Right hindlimb (tissue), 1 donor: ENCODE results near the gene DXO.
A peak's percentile ranks its signal among the peaks of the same experiment; 100 is the strongest.
"Not testable (repeated sequence)": the region's sequence is repeated elsewhere in the genome, so short reads cannot be mapped to it uniquely, and the experiment has no call there.

Source experiments
- DNase-seq: peaks from one replicate; pipeline ENCODE4 v3.0.0-alpha.2; 2018

The DXO gene

GRCh38 chr6:31979238-31979898 is 7.4 kb upstream of the DXO start:
- DNase-seq = no peak

GRCh38 chr6:31978831-31979230 is 6.9 kb upstream of the DXO start:
- DNase-seq = no peak

- DNase-seq = no peak
Observed at GRCh38 chr6:31977816-31978431, 6.0 kb upstream of the DXO start.

- not testable (repeated sequence) for DNase-seq
Observed at GRCh38 chr6:31976065-31976464, 4.1 kb upstream of the DXO start.

GRCh38 chr6:31972709-31973350 is 892 bp upstream of the DXO start:
- DNase-seq = no peak

GRCh38 chr6:31971279-31971992 is 502 bp downstream of the DXO start:
- DNase-seq = peak; percentile 42

- DNase-seq = no peak
Observed at GRCh38 chr6:31970604-31971271, 1.2 kb downstream of the DXO start.

GRCh38 chr6:31969712-31970603 is 2.0 kb downstream of the DXO start:
- DNase-seq = no peak

GRCh38 chr6:31968791-31969711 is 2.9 kb downstream of the DXO start:
- DNase-seq = no peak

GRCh38 chr6:31968326-31968725 is 3.6 kb downstream of the DXO start:
- DNase-seq = no peak

- DNase-seq = no peak
Observed at GRCh38 chr6:31967926-31968320, 4.0 kb downstream of the DXO start.

GRCh38 chr6:31966997-31967925 is 4.7 kb downstream of the DXO start:
- no peak for DNase-seq

GRCh38 chr6:31966506-31966905 is 5.4 kb downstream of the DXO start:
- no peak for DNase-seq

GRCh38 chr6:31965700-31966099 is 6.2 kb downstream of the DXO start:
- no peak for DNase-seq

GRCh38 chr6:31963921-31964320 is 8.0 kb downstream of the DXO start:
- no peak for DNase-seq

- no peak for DNase-seq
Observed at GRCh38 chr6:31961616-31962015, 10.3 kb downstream of the DXO start.

- DNase-seq = peak; percentile 99
Observed at GRCh38 chr6:31958741-31959739, 12.9 kb downstream of the DXO start, which contains the start of the genes NELFE and SKIC2. TSS of gene NELFE (minus strand) at chr6:31958971. CDS start at chr6:31958446, 525 bp downstream. TSS of gene SKIC2 (plus strand) at chr6:31959175. CDS start at chr6:31959193, 18 bp downstream.

GRCh38 chr6:31958412-31958740 is 13.6 kb downstream of the DXO start:
- no peak for DNase-seq
